GM15510 (cell line): ENCODE measurements around the gene ADGRB3.

Source experiments
- POLR2A ChIP-seq: IDR thresholded peaks from 3 replicates; pipeline ENCODE4 v1.6.1; 2011; ENCODE audit warnings: borderline replicate concordance; ENCODE audit not compliant: insufficient read length; ENCODE audit errors: extremely low read depth

The ADGRB3 gene

GRCh38 chr6:68777956-68778355 lies 142.9 kb downstream of the ADGRB3 start:
- TF ChIP-seq POLR2A: no peak

- no peak for TF ChIP-seq POLR2A
Measured at GRCh38 chr6:68778356-68779020, 143.4 kb downstream of the ADGRB3 start.

- TF ChIP-seq POLR2A: no peak
Measured at GRCh38 chr6:68779366-68779765, 144.3 kb downstream of the ADGRB3 start.

GRCh38 chr6:68826501-68826900 lies 191.4 kb downstream of the ADGRB3 start:
- TF ChIP-seq POLR2A: no peak

GRCh38 chr6:68834551-68834950 lies 199.5 kb downstream of the ADGRB3 start:
- no peak for TF ChIP-seq POLR2A

GRCh38 chr6:68838571-68838970 lies 203.5 kb downstream of the ADGRB3 start:
- TF ChIP-seq POLR2A: no peak

GRCh38 chr6:68852791-68853190 lies 217.7 kb downstream of the ADGRB3 start:
- TF ChIP-seq POLR2A: no peak

GRCh38 chr6:68859233-68859632 lies 224.2 kb downstream of the ADGRB3 start:
- TF ChIP-seq POLR2A: no peak

- TF ChIP-seq POLR2A: no peak
Measured at GRCh38 chr6:68868646-68869045, 233.6 kb downstream of the ADGRB3 start.

GRCh38 chr6:68873236-68873635 lies 238.2 kb downstream of the ADGRB3 start:
- TF ChIP-seq POLR2A: no peak

- no peak for TF ChIP-seq POLR2A
Measured at GRCh38 chr6:68874747-68875146, 239.7 kb downstream of the ADGRB3 start.

- TF ChIP-seq POLR2A: no peak
Measured at GRCh38 chr6:68875403-68875802, 240.3 kb downstream of the ADGRB3 start.

GRCh38 chr6:68876792-68877493 lies 241.9 kb downstream of the ADGRB3 start:
- TF ChIP-seq POLR2A: no peak

- TF ChIP-seq POLR2A: no peak
Measured at GRCh38 chr6:68880050-68880813, 245.2 kb downstream of the ADGRB3 start.

- TF ChIP-seq POLR2A: no peak
Measured at GRCh38 chr6:68891419-68891818, 256.3 kb downstream of the ADGRB3 start.
